Measurements from ENCODE around the gene BCAS3. TPM values are rescaled to one million over a fixed set of nuclear protein-coding genes. Genes with fewer than 3 reads are reported as not detected.

BCAS3 gene
- total and polyA plus RNA-seq, 2 donors (not counting 1 experiment from before 2014, with no cell fraction given): 13.9 to 73.4 TPM

- no peaks in the 10 kb centered on the region for H3K4me1 Mint-ChIP-seq
- no peak for DNase-seq
- TF ChIP-seq CTCF (IDR thresholded peaks at IDR 0.05): no peak
- TF ChIP-seq EZH2 (IDR thresholded peaks at IDR 0.05; ENCODE audit: borderline replicate concordance, insufficient read depth, low read depth, low read length, poor library complexity, severe bottlenecking): no peak
- H3K27me3 Mint-ChIP-seq: no peaks in the 10 kb centered on the region
- CTCF ChIA-PET: no interaction called here
- H4K20me1 ChIP-seq (ENCODE audit: control insufficient read depth, insufficient read depth, low read length, poor library complexity, severe bottlenecking): no peaks in the 10 kb centered on the region
- H3K4me3 Mint-ChIP-seq: no peak overlapping the region
- no peak overlapping the region for H3K9ac ChIP-seq (ENCODE audit: low read length)
- no peaks in the 10 kb centered on the region for H3K79me2 ChIP-seq (ENCODE audit: control insufficient read depth, insufficient read depth, low read length)
- H3K9me3 ChIP-seq (ENCODE audit: control extremely low read depth in 1 of 3, control insufficient read depth in 2 of 3, insufficient read depth in 1 of 3, low read length in 2 of 3): no peaks in the 10 kb centered on the region
- no peak overlapping the region for H3K27ac ChIP-seq (ENCODE audit: low read length in 2 of 2)
- H3K27me3 ChIP-seq (replicated peaks in 1 of 4; ENCODE audit: control extremely low read depth in 1 of 4, control insufficient read depth in 3 of 4, insufficient read depth in 4 of 4, low read length in 3 of 4): no peaks in the 10 kb centered on the region
- H3K4me1 ChIP-seq (ENCODE audit: control insufficient read depth in 2 of 2, insufficient read depth in 2 of 2, low read length in 2 of 2): no peaks in the 10 kb centered on the region
- no peak overlapping the region for H3K4me2 ChIP-seq (replicated peaks; ENCODE audit: low read depth, low read length, poor library complexity, severe bottlenecking)
- no peak overlapping the region for H3K27ac Mint-ChIP-seq
- H3K4me3 ChIP-seq (ENCODE audit: control extremely low read depth in 1 of 5, extremely low read depth in 1 of 5, insufficient read depth in 1 of 5, low read depth in 2 of 5, low read length in 4 of 5): no peak overlapping the region
- no peak overlapping the region for H2AFZ ChIP-seq (ENCODE audit: insufficient read depth, low read depth, low read length, poor library complexity, severe bottlenecking)
- no peak for ATAC-seq (ENCODE audit: low read depth)
- intact Hi-C loops (cut with micrococcal nuclease): no loop called here
- POLR2A ChIA-PET: no interaction called here
- H3K36me3 ChIP-seq (replicated peaks in 1 of 2; ENCODE audit: control extremely low read depth in 1 of 2, control insufficient read depth in 1 of 2, extremely low read depth in 1 of 2, insufficient read depth in 2 of 2, low read length in 1 of 2): peaks cover 2 to 11% of the 10 kb centered on the region in 2 experiments
- no peaks in the 10 kb centered on the region for H3K9me3 Mint-ChIP-seq (ENCODE audit: insufficient read depth)
Observed at GRCh38 chr17:60695960-60696359, 18.3 kb downstream of the BCAS3 start.

- ATAC-seq (ENCODE audit: low read depth) (no peak), DNase-seq (no peak)
- Histone ChIP-seq H3K9ac (ENCODE audit: low read length) (no peak overlapping the region), H2AFZ (ENCODE audit: insufficient read depth, low read depth, low read length, poor library complexity, severe bottlenecking) (no peak overlapping the region), H3K4me3 (ENCODE audit: control extremely low read depth in 1 of 5, extremely low read depth in 1 of 5, insufficient read depth in 1 of 5, low read depth in 2 of 5, low read length in 4 of 5) (no peak overlapping the region), H3K9me3 (ENCODE audit: control extremely low read depth in 1 of 3, control insufficient read depth in 2 of 3, insufficient read depth in 1 of 3, low read length in 2 of 3) (no peaks in the 10 kb centered on the region), H3K27me3 (replicated peaks in 1 of 4; ENCODE audit: control extremely low read depth in 1 of 4, control insufficient read depth in 3 of 4, insufficient read depth in 4 of 4, low read length in 3 of 4) (no peaks in the 10 kb centered on the region), H3K79me2 (ENCODE audit: control insufficient read depth, insufficient read depth, low read length) (no peaks in the 10 kb centered on the region), H3K36me3 (replicated peaks in 1 of 2; ENCODE audit: control extremely low read depth in 1 of 2, control insufficient read depth in 1 of 2, extremely low read depth in 1 of 2, insufficient read depth in 2 of 2, low read length in 1 of 2) (peaks cover 0 to 5% of the 10 kb centered on the region in 2 experiments), H3K4me2 (replicated peaks; ENCODE audit: low read depth, low read length, poor library complexity, severe bottlenecking) (no peak overlapping the region), H3K27ac (ENCODE audit: low read length in 2 of 2) (no peak overlapping the region), H4K20me1 (ENCODE audit: control insufficient read depth, insufficient read depth, low read length, poor library complexity, severe bottlenecking) (no peaks in the 10 kb centered on the region), H3K4me1 (ENCODE audit: control insufficient read depth in 2 of 2, insufficient read depth in 2 of 2, low read length in 2 of 2) (no peaks in the 10 kb centered on the region)
- no peaks in the 10 kb centered on the region for H3K27me3 Mint-ChIP-seq
- intact Hi-C loops (cut with micrococcal nuclease): no loop called here
- H3K27ac Mint-ChIP-seq: no peak overlapping the region
- no peaks in the 10 kb centered on the region for H3K4me1 Mint-ChIP-seq
- TF ChIP-seq CTCF (IDR thresholded peaks at IDR 0.05): no peak
- no peak for TF ChIP-seq EZH2 (IDR thresholded peaks at IDR 0.05; ENCODE audit: borderline replicate concordance, insufficient read depth, low read depth, low read length, poor library complexity, severe bottlenecking)
- WGBS (ENCODE audit: insufficient coverage): 100% methylated on average over 1 of the region's 3 CpGs
- CTCF ChIA-PET: no interaction called here
- H3K9me3 Mint-ChIP-seq (ENCODE audit: insufficient read depth): no peaks in the 10 kb centered on the region
- H3K4me3 Mint-ChIP-seq: no peak overlapping the region
- POLR2A ChIA-PET: no interaction called here
Observed at GRCh38 chr17:60699090-60699489, 21.4 kb downstream of the BCAS3 start.
